ENCODE data around the gene CEP97.
"Not testable (repeated sequence)": the region's sequence is repeated elsewhere in the genome, so short reads cannot be mapped to it uniquely, and the experiment has no call there.

Gene CEP97

GRCh38 chr3:101693540-101693939 is 30.9 kb upstream of the CEP97 start:
- in situ Hi-C loops (cut with HindIII; ENCODE audit: low sequenced_read_pairs); H3K4me3 ChIP-seq (ENCODE audit: low read depth, low read length): not testable (repeated sequence)
- TF ChIP-seq CTCF (IDR thresholded peaks at IDR 0.05; ENCODE audit: low read depth, low read length): peak; percentile 54
- DNase-seq (ENCODE audit: low read depth, low spot score): peak; percentile 44

- in situ Hi-C loops (cut with HindIII; ENCODE audit: low sequenced_read_pairs); DNase-seq (ENCODE audit: low read depth, low spot score); H3K4me3 ChIP-seq (ENCODE audit: low read depth, low read length): not testable (repeated sequence)
These were observed 29.6 kb upstream of the CEP97 start for GRCh38 chr3:101694836-101695235.

- TF ChIP-seq CTCF (IDR thresholded peaks at IDR 0.05; ENCODE audit: low read depth, low read length): peak; percentile 62
- DNase-seq (ENCODE audit: low read depth, low spot score): peak; percentile 68
- in situ Hi-C loops (cut with HindIII; ENCODE audit: low sequenced_read_pairs): no loop called here
- H3K4me3 ChIP-seq (ENCODE audit: low read depth, low read length): no peak overlapping the region
These were observed 28.5 kb upstream of the CEP97 start for GRCh38 chr3:101695779-101696372.

GRCh38 chr3:101701696-101702634 is 22.4 kb upstream of the CEP97 start:
- DNase-seq (ENCODE audit: low read depth, low spot score): no peak
- no peak overlapping the region for H3K4me3 ChIP-seq (ENCODE audit: low read depth, low read length)
- in situ Hi-C loops (cut with HindIII; ENCODE audit: low sequenced_read_pairs): no loop called here
- no peak for TF ChIP-seq CTCF (IDR thresholded peaks at IDR 0.05; ENCODE audit: low read depth, low read length)

DNA sequence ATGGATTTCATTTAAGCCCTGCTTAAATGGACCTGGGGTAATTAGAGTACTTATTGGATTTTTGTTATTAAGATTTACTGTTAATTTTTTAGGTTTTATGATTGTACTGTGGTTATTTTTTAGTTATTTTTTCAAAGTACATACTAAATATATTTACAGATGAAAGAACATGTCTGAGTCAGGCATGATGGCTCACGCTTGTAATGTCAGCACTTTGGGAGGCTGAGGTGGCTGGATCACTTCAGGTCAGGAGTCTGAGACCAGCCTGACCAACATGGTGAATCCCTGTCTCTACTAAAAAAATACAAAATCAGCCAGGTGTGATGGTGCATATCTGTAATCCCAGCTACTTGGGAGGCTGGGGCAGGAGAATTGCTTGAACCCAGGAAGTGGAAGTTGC is 21.7 kb upstream of the CEP97 start:
- in situ Hi-C loops (cut with HindIII; ENCODE audit: low sequenced_read_pairs): no loop called here
- no peak for TF ChIP-seq CTCF (IDR thresholded peaks at IDR 0.05; ENCODE audit: low read depth, low read length)
- no peak overlapping the region for H3K4me3 ChIP-seq (ENCODE audit: low read depth, low read length)
- DNase-seq (ENCODE audit: low read depth, low spot score): no peak

DNA sequence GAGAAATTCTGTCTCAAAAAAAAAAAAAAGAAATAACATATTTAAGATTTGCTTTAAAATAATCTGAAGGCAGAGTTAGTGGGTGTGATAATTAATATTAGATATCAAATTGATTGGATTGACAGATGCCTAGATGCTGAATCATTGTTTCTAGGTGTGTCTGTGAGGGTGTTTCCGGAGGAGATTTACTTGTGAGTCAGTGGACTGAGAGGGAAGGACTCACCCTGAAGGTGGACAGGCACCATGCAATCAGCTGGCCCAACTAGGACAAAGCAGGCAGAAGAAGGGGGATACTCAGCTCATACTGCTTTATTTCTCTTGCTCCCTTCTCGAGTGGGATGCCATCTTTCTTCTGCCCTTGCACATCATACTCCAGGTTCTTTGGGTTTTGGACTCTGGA is 21.2 kb upstream of the CEP97 start:
- TF ChIP-seq CTCF (IDR thresholded peaks at IDR 0.05; ENCODE audit: low read depth, low read length): no peak
- DNase-seq (ENCODE audit: low read depth, low spot score): no peak
- H3K4me3 ChIP-seq (ENCODE audit: low read depth, low read length): no peak overlapping the region
- in situ Hi-C loops (cut with HindIII; ENCODE audit: low sequenced_read_pairs): no loop called here

DNA sequence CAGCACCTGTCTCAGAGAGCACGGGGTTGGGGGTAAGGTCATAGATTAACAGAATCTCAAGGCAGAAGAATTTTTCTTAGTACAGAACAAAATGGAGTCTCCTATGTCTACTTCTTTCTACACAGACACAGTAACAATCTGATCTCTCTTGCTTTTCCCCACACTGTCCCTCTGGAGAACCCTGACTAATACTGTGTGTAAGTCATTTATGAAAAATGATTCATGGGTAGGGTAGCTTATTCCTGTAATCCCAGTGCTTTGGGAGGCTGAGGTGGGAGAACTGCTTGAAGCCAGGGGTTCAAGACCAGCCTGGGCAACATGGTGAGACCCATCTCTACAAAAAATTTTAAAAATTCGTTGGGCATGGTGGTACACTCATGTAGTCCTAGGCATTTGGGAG is 19.8 kb upstream of the CEP97 start:
- DNase-seq (ENCODE audit: low read depth, low spot score); H3K4me3 ChIP-seq (ENCODE audit: low read depth, low read length); in situ Hi-C loops (cut with HindIII; ENCODE audit: low sequenced_read_pairs): not testable (repeated sequence)

All from astrocyte of the spinal cord (primary cell).